OCI-LY7 (cell line): ENCODE data around the gene CEACAM4. TPM values are rescaled to one million over a fixed set of nuclear protein-coding genes. Genes with fewer than 3 reads are reported as not detected.

ENCODE experiments used
- BruUV-seq: library from RNA; stranded (reverse); fragments of 400-500 nt; replicated peaks from 2 replicates; lab custom pipeline; 2021; lab: Mats Ljungman, UMichigan
- CTCF ChIA-PET: fragments of 300-600 bp; sonication (Branson Sonifier 250); formaldehyde crosslinking; loops from one replicate; lab custom pipeline; 2022; ENCODE audit warnings: antibody characterized with exemption; ENCODE audit not compliant: unreplicated experiment; lab: Charles Lee
- POLR2A ChIA-PET: fragments of 300-600 bp; sonication (Branson Sonifier 250); formaldehyde crosslinking; loops from one replicate; lab custom pipeline; 2022; ENCODE audit warnings: antibody characterized with exemption; lab: Charles Lee
- DNase-seq: peaks from one replicate; pipeline ENCODE4 v3.0.0-alpha.2; 2015; ENCODE audit warnings: low spot score
- H2AFZ ChIP-seq: fragments of 200-600 bp; sonication (generic), shearing (Covaris generic); 2 replicates; pipeline ENCODE4 v1.6.1; 2014; ENCODE audit warnings: mild to moderate bottlenecking, antibody characterized with exemption, low read length, moderate library complexity
- H3K27ac ChIP-seq: fragments of 200-600 bp; sonication (generic); 2 replicates; pipeline ENCODE4 v1.5.1; 2014; ENCODE audit warnings: mixed run types, low read depth, mild to moderate bottlenecking, moderate library complexity, low read length, inconsistent platforms; ENCODE audit not compliant: poor library complexity, severe bottlenecking
- H3K36me3 ChIP-seq: fragments of 200-600 bp; sonication (generic); 2 replicates; pipeline ENCODE4 v1.6.1; 2014; ENCODE audit warnings: mild to moderate bottlenecking, antibody characterized with exemption, low read length, moderate library complexity, mixed read lengths; ENCODE audit not compliant: insufficient read depth
- H3K4me1 ChIP-seq: fragments of 200-600 bp; sonication (generic); 2 replicates; pipeline ENCODE4 v1.5.1; 2014; ENCODE audit warnings: mild to moderate bottlenecking, low read length; ENCODE audit not compliant: insufficient read depth, poor library complexity, severe bottlenecking
- H3K4me2 ChIP-seq: fragments of 200-600 bp; sonication (generic); 2 replicates; pipeline ENCODE4 v1.6.1; 2014; ENCODE audit warnings: mild to moderate bottlenecking, low read length
- H3K4me3 ChIP-seq: fragments of 200-600 bp; sonication (generic); 2 replicates; pipeline ENCODE4 v1.5.1; 2014; ENCODE audit warnings: mild to moderate bottlenecking, low read depth, low read length; ENCODE audit not compliant: poor library complexity, severe bottlenecking
- H3K79me2 ChIP-seq: fragments of 200-600 bp; sonication (generic); 2 replicates; pipeline ENCODE4 v1.6.1; 2016; ENCODE audit warnings: low read depth, mild to moderate bottlenecking, low read length, moderate library complexity, mixed read lengths; ENCODE audit not compliant: insufficient read depth
- H3K9me2 ChIP-seq: fragments of 200-600 bp; sonication (generic); 2 replicates; pipeline ENCODE4 v1.6.1; 2016; ENCODE audit warnings: mild to moderate bottlenecking, low read length, mixed read lengths; ENCODE audit not compliant: insufficient read depth
- H3K9me3 ChIP-seq: fragments of 200-600 bp; sonication (generic); 2 replicates; pipeline ENCODE4 v1.6.1; 2014; ENCODE audit warnings: mild to moderate bottlenecking, mixed run types, low read length, mixed read lengths
- H4K20me1 ChIP-seq: fragments of 200-600 bp; sonication (generic); 2 replicates; pipeline ENCODE4 v1.6.1; 2014; ENCODE audit warnings: mild to moderate bottlenecking, antibody characterized with exemption, low read length, moderate library complexity, mixed read lengths; ENCODE audit not compliant: insufficient read depth
- CTCF ChIP-seq: fragments of 200-600 bp; sonication (generic); conservative IDR thresholded peaks from 2 replicates; pipeline ENCODE4 v1.5.1; 2014; ENCODE audit warnings: mild to moderate bottlenecking, antibody characterized with exemption, low read length, moderate library complexity, mixed read lengths
- EZH2phosphoT487 ChIP-seq: fragments of 200-600 bp; sonication (generic); IDR thresholded peaks from 2 replicates; pipeline ENCODE4 v1.6.1; 2018; ENCODE audit warnings: low read depth, borderline replicate concordance, mild to moderate bottlenecking, mixed run types, antibody characterized with exemption, low read length, moderate library complexity, mixed read lengths
- intact Hi-C: fragments of 100-400 bp; cut with micrococcal nuclease; formaldehyde crosslinking; loops from one replicate; pipeline ENCODE4 v1.10.0; 2022; ENCODE audit not compliant: unreplicated experiment
- total RNA-seq, 2 experiments: library from RNA; depleted of rRNA in 1 of 2; stranded (reverse); fragments of >200 nt in 1 of 2; shearing (Covaris generic) in 1 of 2; gene quantifications; 2 replicates each; pipeline ENCODE4 v1.2.3, GENCODE V29; 2014 to 2022

CEACAM4 gene
- total RNA-seq, 2 experiments from 2014 or later: not detected

- Histone ChIP-seq H3K79me2 (no peaks in the 10 kb centered on the region), H3K4me2 (no peak overlapping the region), H2AFZ (no peak overlapping the region), H3K36me3 (no peaks in the 10 kb centered on the region), H3K9me2 (no peaks in the 10 kb centered on the region), H3K9me3 (no peaks in the 10 kb centered on the region), H4K20me1 (no peaks in the 10 kb centered on the region), H3K4me1 (peaks cover 10% of the 10 kb centered on the region), H3K27ac (no peak overlapping the region), H3K4me3 (no peak overlapping the region)
- TF ChIP-seq CTCF (no peak), EZH2phosphoT487 (no peak)
- BruUV-seq: no TSS peak
- no peak for DNase-seq
- CTCF ChIA-PET: no interaction called here
- POLR2A ChIA-PET: interaction anchor here (0.6 kb wide), 1 partner anchor 156 kb away, joined by 3 read pairs; the partner anchor contains the start of gene DMAC2
- intact Hi-C loops: loop anchor here (2.0 kb wide), 1 partner anchor 79 kb away; no protein-coding TSS in a partner anchor
These were observed 31.0 kb downstream of the CEACAM4 start for GRCh38 chr19:41595890-41596280.

GRCh38 chr19:41595258-41595889 is 31.5 kb downstream of the CEACAM4 start:
- no peaks in the 10 kb centered on the region for H4K20me1 ChIP-seq
- H3K4me2 ChIP-seq: no peak overlapping the region
- no peaks in the 10 kb centered on the region for H3K79me2 ChIP-seq
- CTCF ChIA-PET: no interaction called here
- intact Hi-C loops: no loop called here
- peak overlapping the region; percentile 46; the same call in 1 of the 2 replicates for H2AFZ ChIP-seq
- H3K4me1 ChIP-seq: peaks cover 10% of the 10 kb centered on the region
- POLR2A ChIA-PET: interaction anchor here (0.6 kb wide), 2 partner anchors 156 to 214 kb away, joined by 3 read pairs; partner anchors contain the start of gene DMAC2
- H3K9me3 ChIP-seq: no peaks in the 10 kb centered on the region
- H3K9me2 ChIP-seq: no peaks in the 10 kb centered on the region
- H3K36me3 ChIP-seq: no peaks in the 10 kb centered on the region
- DNase-seq: peak; percentile 81
- H3K4me3 ChIP-seq: no peak overlapping the region
- BruUV-seq: no TSS peak
- H3K27ac ChIP-seq: no peak overlapping the region
- TF ChIP-seq EZH2phosphoT487 (no peak), CTCF (peak; percentile 97)

- Histone ChIP-seq H3K9me2 (no peaks in the 10 kb centered on the region), H4K20me1 (no peaks in the 10 kb centered on the region), H2AFZ (no peak overlapping the region), H3K4me1 (peaks cover 4% of the 10 kb centered on the region), H3K36me3 (no peaks in the 10 kb centered on the region), H3K79me2 (no peaks in the 10 kb centered on the region), H3K27ac (no peak overlapping the region), H3K4me3 (no peak overlapping the region), H3K4me2 (no peak overlapping the region), H3K9me3 (no peaks in the 10 kb centered on the region)
- no TSS peak for BruUV-seq
- CTCF ChIA-PET: no interaction called here
- no peak for TF ChIP-seq EZH2phosphoT487
- intact Hi-C loops: no loop called here
- DNase-seq: no peak
- POLR2A ChIA-PET: interaction anchor here (0.9 kb wide), 1 partner anchor 136 kb away, joined by 4 read pairs; no protein-coding TSS in a partner anchor
These were observed 34.8 kb downstream of the CEACAM4 start for GRCh38 chr19:41591951-41592562.
